ENCODE results near the gene DHCR24.

DNA sequence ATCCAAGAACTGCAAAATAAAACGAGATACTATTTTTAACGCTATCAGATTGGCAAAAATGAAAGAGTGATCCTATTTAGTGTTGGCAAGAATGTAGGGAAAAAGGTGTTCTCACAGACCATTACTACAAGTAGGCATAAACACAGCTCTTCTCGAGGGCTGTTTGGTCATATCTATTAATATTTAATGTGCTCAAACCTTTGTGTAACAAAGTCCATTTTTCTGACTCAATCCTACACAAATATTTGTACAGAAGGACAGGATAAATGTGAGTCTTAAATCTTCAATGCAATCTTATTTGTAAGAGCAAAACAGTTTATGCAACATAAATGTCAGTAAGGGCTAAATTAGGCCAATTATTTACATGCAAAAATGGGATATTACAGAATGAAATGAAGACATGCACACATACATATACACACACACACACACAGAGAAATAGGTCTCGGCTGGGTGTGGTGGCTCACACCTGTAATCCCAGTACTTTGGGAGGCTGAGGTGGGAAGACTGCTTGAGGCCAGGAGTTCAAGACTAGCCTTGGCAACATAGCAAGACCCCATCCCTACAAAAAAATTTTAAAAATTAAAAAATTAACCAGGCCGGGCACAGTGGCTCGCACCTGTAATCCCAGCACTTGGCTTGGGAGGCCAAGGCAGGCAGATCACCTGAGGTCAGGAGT lies 17.7 kb downstream of the DHCR24 start:
- TF ChIP-seq POLR2A (IDR thresholded peaks at IDR 0.05; ENCODE audit: low read length) (no peak), GATA1 (IDR thresholded peaks at IDR 0.05; ENCODE audit: low read depth, low read length) (no peak)

Measured in erythroblast (primary cell).